GM18907 (cell line): ENCODE data around the gene CFAP65.
A peak's percentile ranks its signal among the peaks of the same experiment; 100 is the strongest.

ENCODE experiments used
- ATAC-seq: cut with Tn5 transposase; IDR thresholded peaks from one replicate; pipeline ENCODE4 v1.9.1; 2021; ENCODE audit warnings: mild to moderate bottlenecking, moderate library complexity; ENCODE audit not compliant: unreplicated experiment

The CFAP65 gene

DNA sequence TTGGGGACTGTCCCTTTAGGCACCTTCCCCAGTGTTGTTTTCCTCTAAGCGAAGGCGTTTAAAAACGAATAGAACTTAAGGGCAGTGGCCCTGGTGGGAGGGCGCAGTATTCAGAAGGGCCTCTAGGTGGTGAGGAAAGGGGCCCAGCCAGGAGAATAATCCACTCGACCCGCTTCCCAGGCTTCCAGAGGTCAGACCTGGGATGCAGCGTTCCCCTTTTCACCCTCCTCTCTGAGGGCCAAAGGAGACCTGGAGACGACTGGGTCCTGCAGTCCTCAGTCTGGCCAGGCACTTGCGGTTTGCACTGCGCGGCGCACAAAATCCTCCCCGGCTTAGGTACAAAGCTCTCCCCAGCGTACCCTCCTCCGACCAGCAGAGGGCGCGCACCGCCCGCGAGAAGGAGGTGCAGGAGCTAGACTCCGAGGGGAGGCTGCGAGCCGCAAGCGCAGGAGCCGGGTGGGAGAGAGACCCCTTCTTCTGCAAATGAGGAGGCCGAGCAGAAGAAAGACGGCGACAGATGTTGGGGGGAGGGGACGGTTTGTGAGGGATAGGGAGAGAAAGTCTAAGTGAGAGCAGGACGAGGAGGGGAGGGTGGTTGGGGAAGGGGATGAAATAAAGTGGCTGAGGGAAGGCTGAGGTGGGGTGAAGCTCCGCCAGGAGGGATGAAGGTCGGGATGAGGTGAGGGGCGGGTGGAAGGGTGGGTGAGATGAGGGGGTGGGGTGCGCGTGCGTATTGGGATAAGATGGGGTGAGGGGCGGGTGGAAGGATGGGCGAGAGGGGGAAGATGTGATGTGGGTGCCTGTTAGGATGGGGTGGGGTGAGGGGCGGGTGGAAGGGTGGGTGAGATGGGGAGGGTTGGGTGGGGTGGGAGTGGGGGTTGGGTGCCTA is 61.2 kb downstream of the CFAP65 start:
- peak; percentile 85 for ATAC-seq

DNA sequence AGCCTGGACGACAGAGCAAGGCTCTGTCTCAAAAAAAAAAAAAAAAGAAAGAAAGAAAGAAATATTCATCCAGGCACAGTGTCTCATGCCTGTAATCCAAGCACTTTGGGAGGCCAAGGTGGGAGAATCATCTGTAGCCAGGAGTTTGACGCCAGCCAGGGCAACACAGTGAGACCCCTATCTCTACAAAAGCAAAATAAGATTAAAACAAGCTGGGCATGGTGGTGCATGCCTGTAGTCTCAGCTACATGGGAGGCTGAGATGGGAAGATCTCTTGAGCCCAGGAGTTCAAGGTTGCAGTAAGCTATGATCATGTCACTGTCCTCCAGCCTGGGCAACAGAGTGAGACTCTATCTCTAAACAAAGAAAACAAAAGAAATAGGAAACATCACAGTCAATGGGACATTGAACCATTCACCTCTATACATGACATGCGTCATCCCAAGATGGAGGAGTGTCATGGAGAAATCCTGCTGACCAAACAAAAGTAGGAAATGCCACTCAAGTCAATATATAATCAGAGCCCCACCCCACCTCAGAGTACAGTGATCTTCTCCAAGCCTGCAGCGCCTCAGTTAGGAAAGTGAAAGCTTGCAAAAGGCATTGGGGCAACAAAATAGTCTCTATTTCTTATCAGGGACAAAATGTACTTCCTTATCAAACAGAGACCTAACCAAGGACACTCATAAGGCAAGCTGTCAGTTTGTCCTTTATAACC is 66.1 kb downstream of the CFAP65 start:
- ATAC-seq, result no peak

DNA sequence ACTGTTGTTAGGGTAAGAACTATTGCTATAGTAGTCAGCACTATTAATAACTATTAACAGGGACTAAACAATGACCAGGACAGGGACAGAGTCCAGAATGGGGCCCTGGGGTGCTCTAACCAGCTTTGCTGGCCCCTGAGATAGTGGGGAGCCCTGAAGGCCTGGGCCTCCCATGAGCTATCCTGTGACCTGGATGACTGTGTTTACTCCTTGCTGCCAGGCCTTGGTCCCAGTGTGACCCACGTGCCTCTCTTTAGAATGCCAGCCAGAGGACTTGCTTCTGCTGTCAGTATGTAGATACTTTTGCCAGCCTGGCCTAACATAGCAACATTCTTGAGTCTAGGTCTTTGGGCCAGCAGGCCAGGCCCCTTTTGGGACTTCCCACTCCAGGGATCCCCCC is 70.4 kb downstream of the CFAP65 start:
- ATAC-seq, result no peak

DNA sequence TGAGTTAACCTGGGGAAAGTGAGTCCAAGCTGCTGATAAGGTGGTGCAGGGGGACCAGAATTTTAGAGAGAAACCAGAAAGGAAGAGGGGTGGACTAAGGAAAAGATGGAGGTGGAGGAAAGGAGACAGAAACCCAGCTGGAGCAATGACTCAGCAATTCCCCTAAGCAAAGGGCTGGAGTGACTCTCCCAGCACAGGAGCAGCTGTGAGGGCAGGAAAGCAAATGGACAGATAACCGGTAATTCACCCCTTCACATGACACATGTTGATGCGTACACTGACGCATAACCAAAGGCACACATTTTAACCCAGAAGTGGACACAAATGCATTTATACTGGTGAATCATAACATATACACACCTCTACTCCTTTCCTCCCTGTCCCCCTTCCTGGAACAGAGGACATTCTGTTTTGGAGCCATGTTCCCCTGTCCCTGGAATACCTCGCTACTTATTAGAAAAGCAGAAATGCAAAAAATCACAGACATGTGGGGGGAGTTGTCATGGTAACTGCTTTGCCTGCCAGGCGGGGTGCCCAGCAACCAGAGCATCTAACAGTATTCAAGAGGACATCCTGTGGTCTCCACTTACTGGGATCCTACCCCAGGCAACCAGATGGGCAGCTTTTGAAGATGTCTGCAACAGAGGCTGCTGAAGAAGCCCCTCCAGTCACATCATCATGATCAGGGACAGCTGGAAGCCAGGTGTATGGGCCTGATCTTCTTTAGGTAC is 77.1 kb downstream of the CFAP65 start:
- no peak for ATAC-seq

DNA sequence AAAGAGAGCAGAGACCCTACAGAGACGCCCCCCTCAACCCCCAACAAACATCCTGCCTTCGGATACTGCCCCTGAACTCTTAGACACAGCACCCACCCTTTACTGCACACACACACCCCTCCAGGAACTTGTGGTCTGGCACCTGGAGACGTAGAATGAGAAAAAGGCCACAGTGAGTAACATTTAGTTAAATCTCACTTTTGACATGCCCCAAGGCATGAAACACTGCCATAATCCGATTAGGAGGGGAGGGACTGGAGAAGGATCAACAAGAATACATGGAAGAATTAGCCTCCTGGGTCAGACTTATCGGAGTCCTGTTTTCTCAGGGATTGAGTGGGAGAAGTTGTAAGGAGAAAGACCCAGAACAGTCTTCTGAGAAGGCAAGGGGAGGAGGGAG is 77.7 kb downstream of the CFAP65 start:
- no peak for ATAC-seq

DNA sequence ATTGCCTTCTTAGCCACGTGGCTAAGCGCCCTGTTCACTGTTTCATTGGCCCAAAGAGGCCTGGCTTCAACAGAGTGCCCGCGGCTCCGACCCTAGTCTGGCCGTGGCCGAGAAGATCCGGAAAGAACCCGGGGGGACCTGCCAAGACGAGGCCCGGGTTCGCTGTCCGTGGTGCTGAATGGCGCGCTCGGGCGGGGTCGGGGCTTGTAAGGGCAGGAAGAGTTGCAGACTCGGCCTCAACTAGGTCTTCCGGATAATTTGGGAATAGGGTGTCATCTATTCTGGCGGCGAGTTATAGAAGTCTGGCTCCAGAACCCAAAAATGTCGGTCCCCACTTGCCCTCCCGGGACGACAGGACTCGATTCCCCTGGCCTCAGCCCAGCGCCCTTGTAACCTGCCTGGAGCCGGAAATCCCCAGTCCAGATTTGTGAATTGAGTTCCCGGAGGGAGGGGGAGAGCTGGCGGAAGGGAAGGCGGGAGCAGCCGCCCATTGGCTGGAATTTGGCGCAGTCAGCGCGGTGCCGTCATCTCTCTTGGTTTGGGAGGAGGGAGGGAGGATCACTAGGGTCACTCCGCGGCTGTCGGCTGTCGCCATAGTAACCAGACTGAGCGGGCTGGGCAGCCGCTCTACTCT is 78.3 kb downstream of the CFAP65 start:
- ATAC-seq, result no peak

DNA sequence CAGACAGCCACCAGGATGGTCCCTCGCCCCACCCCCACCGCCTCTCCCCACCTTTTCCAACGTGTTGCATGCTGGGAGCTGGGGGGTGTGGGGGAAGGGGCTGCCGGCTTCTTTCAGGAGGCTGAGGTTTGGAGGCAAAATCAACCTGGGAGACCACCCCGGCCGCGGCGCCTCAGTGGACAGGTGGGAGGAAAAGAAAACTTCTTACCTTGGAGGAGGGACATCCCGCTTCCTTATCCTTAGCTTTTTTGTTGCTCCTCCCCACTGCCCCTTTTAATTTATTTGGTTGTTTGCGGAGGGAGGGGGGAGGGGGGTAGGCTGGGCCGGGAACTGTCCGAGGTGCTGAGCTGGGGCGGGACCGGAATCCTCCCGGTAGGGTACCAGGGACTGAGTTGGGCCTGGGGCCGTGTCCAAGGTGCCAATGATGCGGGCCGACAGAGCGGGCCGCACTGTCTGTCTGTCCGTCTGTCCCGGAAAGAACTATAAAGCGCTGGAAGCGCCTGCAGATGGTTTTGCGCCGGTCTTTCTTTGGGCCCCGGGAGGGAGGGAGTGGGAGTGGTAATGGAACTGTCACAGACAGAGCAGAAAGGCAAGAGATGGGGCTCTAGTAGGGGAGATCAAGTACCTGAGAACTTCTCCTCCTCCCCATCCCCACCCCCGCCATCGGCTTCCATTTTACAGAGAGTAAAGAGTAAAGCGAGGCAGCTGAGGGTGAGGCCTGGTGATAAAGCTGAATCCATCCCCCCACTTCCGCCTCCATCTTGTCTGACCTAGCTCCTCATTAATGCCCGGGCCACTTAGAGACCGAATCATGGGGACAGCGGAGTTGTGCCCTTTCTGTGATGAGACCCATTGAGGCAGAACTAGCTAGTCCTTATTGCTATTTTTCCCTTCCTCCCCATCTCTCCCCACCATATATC is 79.4 kb downstream of the CFAP65 start:
- ATAC-seq, result no peak

DNA sequence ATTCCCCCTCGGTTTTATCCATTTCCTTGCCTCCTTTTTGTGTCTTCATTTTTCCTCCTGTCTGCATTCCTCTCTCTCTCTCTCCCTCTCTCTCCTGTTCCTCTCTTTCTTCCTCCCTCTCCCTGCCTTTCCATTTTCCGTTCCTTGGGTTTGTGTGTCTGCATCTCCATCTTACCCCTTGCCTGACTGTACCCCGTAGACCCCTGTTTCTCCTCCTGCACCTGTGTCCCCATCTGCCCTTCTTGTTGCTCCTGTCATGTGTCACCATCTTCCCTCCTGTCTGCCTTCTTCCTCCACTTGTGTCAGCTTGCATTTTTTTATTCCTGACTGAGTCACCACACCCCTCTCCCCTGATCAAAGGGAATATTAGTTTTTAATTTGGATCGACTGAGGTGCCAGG is 80.1 kb downstream of the CFAP65 start:
- no peak for ATAC-seq

DNA sequence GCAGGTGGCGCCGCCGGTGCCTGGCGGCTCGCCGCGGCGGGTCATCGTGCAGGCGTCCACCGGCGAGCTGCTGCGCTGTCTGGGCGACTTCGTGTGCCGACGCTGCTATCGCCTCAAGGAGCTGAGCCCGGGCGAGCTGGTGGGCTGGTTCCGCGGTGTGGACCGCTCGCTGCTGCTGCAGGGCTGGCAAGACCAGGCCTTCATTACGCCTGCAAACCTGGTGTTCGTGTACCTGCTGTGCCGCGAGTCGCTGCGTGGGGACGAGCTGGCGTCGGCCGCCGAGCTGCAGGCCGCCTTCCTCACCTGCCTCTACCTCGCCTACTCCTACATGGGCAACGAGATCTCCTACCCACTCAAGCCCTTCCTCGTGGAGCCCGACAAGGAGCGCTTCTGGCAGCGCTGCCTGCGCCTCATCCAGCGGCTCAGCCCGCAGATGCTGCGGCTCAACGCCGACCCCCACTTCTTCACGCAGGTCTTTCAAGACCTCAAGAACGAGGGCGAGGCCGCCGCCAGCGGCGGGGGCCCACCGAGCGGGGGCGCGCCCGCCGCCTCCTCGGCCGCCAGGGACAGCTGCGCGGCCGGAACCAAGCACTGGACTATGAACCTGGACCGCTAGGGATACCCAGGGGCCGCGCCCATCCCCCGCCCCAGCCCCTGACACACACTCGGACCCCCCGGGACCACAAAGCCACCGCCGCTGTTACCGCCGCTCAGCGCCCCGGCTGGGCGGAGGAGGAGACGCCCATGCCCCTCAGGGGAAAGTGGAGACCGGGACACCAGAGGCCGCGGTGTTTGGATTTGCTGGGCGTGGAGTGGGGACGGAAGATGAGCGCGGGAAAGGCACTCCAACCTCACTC is 80.8 kb downstream of the CFAP65 start:
- ATAC-seq, result no peak

DNA sequence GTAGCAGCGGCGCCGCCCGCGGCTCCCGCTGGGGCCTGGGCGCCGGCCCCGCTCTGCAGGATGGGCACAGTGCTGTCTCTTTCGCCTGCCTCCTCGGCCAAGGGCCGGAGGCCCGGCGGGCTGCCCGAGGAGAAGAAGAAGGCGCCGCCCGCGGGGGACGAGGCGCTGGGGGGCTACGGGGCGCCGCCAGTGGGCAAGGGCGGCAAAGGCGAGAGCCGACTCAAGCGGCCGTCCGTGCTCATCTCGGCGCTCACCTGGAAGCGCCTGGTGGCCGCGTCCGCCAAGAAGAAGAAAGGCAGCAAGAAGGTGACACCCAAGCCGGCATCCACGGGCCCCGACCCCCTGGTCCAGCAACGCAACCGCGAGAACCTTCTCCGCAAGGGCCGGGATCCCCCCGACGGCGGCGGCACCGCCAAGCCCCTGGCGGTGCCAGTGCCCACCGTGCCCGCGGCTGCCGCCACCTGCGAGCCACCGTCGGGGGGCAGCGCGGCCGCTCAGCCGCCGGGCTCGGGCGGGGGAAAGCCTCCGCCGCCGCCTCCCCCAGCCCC is 81.5 kb downstream of the CFAP65 start:
- no peak for ATAC-seq

DNA sequence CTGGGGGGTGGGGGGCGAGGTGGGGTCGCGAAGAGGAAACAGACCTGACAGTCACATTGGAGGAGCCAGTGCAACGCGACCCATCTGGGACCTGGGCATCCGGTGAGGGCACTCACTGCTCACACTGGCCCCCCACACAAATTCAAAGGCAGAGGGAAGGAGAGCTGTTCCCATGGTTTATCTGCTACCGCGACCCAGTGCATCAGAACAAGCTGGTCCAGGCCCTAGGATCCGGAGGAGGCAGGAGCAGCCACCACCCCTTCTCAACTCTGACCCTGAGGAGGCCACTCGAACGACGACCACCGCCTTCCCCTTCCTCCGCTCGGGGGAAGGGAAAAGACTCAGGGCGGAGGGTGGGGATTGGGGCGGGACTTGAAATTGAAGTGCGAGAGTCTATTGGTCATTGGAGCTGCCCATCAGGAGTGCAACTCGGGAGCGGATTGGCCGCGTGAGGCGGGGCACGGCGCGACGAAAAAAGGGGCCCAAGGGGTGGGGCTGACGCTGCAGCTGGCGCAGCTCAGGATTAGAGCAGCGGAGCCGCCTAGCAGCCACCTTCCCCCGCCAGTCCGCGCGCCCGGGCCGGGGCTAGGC is 82.1 kb downstream of the CFAP65 start, which contains the start of gene CDK5R2:
CDK5R2 (plus strand) TSS at position 526 of the 591 bp plus-strand sequence. CDS start 155 bp downstream, outside the sequence.
- peak; percentile 93 for ATAC-seq

DNA sequence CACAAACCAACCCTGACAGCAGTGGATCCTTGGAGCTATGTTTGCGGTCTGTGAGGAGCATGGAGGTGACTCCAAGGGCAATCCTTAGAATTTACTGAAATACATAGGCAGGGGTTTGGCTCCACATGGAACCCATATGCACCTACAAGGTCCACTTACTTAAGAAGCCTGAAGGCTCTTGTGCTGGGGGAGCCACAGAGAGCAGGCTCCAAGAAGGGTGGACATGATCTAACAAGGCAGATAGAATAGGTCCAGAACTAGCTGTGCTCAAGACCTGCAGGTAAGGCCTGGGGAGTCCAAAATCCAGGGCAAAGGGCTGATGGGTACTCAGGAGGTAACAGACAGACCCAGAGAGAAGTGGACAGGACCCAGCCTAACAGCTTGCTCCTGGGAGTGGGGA is 83.0 kb downstream of the CFAP65 start:
- ATAC-seq, result no peak

DNA sequence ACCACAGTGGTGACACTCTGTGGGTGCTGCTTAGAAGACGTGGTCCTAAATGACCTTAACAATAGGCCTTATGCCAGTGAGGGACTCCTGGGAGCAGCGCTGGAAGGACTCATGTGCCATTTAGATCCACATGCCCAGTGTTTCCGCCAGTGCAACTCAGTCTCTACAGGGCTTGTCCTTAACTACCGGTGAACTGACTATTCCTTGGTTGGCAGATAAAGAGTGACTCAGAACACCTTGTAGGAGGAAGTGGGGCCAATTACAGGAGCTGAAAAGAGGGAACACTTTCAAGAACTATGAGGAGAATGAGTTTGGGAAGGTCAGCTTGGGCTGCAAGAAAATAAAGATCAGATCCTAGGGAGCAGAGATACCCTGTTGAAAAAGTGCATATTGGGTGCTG is 83.6 kb downstream of the CFAP65 start:
- ATAC-seq, result no peak

DNA sequence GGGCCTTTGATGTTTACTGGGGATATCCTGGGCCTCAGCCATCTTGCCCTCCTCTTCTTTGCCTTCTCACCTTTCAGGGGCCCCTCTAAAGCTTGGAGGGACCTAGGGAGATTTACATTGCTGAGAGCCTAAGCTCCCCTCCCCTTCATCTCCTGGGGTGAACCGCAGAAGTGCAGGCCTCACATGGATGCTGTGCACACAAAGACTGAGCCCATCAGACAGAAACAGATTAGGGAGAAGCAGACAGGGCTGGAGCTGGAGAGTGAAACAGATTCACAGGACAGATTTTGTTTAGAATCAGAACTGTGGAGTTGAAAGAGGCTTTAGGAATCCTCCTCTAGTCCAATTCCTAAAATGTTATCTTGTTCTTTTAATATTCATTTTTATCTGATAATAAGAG is 85.3 kb downstream of the CFAP65 start:
- no peak for ATAC-seq

DNA sequence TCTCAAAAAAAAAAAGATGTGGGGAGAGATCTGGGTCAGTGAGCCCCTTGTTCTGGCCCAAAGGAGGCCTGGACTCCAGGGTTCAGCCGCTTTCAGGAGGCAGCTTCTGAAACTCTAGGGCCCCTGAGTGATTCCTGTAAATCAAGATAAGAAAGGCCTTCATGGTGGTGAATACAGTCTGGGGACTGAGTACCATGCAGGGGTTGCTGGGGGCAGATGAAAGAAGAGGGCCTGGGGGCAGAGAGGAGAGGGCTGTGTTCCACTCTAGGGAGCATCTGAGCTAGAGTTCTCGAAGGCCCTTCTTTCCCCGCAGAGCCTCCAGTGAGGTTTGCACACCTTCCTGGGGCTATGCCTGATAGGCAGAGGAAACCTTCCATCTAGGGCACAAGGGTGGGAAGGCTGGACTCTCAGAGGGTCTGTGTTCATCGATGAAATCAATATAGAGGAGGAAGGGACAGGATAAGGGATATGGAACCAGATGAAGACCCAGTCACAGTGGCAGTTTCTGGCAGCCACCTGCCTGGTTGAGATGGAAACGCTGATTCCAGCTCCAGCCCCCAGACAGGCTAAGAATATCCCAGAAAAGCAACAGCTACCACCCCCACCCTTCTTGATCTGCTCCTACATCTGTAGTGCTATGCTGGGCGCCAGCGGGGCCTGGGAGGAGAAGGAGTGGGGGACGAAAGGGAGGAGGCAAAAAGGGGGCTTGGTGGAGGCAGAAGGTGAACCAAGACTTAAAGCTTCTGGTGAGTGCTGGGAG is 86.6 kb downstream of the CFAP65 start:
- no peak for ATAC-seq

DNA sequence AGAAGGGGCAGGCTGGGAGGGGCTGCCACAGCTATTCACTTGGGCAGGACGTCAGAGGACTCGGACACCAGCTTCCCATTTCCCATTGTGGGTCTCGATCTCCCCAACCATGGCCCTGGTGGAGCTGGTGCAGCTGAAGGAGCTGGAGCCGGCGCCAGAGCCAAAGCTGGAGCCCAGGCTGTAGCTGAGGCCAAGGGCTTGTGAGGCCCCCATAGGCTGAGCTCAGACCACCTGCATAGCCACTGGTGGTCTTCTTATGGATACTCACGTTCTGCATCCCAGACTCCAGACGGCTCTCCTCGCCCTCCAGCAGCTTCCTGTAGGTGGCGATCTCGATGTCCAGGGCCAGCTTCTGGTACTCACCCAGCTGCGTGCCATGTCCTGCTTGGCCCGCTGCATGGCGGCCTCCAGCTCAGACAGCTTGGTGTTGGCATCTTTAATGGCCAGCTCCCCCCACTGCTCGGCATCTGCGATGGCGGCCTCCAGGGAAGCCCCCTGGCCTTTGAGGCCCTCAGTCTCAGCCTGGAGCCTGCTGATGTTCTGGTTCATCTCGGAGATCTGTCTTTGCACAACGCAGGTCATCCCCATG is 87.9 kb downstream of the CFAP65 start:
- ATAC-seq, result no peak
